ENCODE measurements around the gene AP1S1.
"Not testable (repeated sequence)": the region's sequence is repeated elsewhere in the genome, so short reads cannot be mapped to it uniquely, and the experiment has no call there.

Gene AP1S1

GRCh38 chr7:101200862-101201599, 46.8 kb downstream of the AP1S1 start, which contains the start of gene MOGAT3:
Gene MOGAT3 (minus strand): TSS chr7:101201036. CDS start chr7:101200854, 182 bp downstream.
- no peak for TF ChIP-seq CTCF (conservative IDR thresholded peaks at IDR 0.05; ENCODE audit: low read depth, low read length)
- no peak within 1 kb of the TSS for H3K4me3 ChIP-seq (ENCODE audit: low read length)
- no peak for DNase-seq (ENCODE audit: low read depth)

- TF ChIP-seq CTCF (conservative IDR thresholded peaks at IDR 0.05; ENCODE audit: low read depth, low read length) = no peak
- no peak overlapping the region for H3K4me3 ChIP-seq (ENCODE audit: low read length)
- DNase-seq (ENCODE audit: low read depth) = no peak
These were observed 47.7 kb downstream of the AP1S1 start for GRCh38 chr7:101201695-101202602.

- no peak for DNase-seq (ENCODE audit: low read depth)
- TF ChIP-seq CTCF (conservative IDR thresholded peaks at IDR 0.05; ENCODE audit: low read depth, low read length) = no peak
- H3K4me3 ChIP-seq (ENCODE audit: low read length) = no peak overlapping the region
These were observed 48.3 kb downstream of the AP1S1 start for GRCh38 chr7:101202603-101202918.

GRCh38 chr7:101203740-101204738, 49.8 kb downstream of the AP1S1 start:
- not testable (repeated sequence) for H3K4me3 ChIP-seq (ENCODE audit: low read length); DNase-seq (ENCODE audit: low read depth)

GRCh38 chr7:101205901-101206664, 51.8 kb downstream of the AP1S1 start:
- no peak overlapping the region for H3K4me3 ChIP-seq (ENCODE audit: low read length)
- no peak for TF ChIP-seq CTCF (conservative IDR thresholded peaks at IDR 0.05; ENCODE audit: low read depth, low read length)
- DNase-seq (ENCODE audit: low read depth) = no peak

- TF ChIP-seq CTCF (conservative IDR thresholded peaks at IDR 0.05; ENCODE audit: low read depth, low read length) = no peak
- no peak overlapping the region for H3K4me3 ChIP-seq (ENCODE audit: low read length)
- DNase-seq (ENCODE audit: low read depth) = no peak
These were observed 52.4 kb downstream of the AP1S1 start for GRCh38 chr7:101206665-101207042.

All from retinal pigment epithelial cell (primary cell).